ENCODE measurements around the gene IL19.
A peak's percentile ranks its signal among the peaks of the same experiment; 100 is the strongest.

Gene IL19, protein sequence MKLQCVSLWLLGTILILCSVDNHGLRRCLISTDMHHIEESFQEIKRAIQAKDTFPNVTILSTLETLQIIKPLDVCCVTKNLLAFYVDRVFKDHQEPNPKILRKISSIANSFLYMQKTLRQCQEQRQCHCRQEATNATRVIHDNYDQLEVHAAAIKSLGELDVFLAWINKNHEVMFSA

DNA sequence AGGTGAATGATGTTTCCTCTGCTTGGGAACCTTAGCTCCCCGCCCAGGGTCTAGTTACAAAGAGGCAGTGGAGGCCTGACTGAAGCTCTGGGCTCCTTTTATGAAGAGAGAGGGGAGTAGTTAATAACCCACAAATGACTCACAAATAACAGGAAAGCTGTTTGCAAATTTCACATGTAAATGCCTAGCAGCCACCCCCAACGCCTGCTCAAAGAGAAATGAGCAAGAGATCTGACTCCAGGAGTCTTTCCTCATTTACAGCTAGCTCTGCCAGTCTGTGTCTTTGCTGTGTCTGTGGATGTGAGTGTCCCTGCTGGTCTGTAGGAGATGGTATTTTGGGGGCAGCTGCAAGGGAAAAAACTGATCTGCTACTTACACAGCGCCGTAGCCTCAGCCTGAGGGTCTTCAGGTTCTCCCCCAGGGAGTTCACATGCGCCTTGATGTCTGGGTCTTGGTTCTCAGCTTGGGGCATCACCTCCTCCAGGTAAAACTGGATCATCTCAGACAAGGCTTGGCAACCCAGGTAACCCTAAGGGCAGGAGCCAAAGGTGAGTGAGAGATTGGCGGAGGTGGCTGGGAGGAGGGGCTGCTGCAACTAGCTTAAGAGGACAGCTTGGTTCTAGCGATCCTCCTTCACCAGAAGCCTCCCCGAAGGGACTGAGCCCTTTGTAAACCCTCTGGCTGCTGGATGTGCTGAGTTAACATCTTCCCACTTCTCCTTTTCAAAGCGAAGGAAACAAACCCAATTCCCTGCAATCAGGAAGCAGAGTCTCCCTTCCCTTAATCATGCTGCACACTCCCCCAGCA is at the start of gene IL19:
IL19 (plus strand) TSS at position 243 of the 807 bp plus-strand sequence. CDS start 65,890 bp downstream, outside the sequence.
- DNase-seq, result peak; percentile 30

DNA sequence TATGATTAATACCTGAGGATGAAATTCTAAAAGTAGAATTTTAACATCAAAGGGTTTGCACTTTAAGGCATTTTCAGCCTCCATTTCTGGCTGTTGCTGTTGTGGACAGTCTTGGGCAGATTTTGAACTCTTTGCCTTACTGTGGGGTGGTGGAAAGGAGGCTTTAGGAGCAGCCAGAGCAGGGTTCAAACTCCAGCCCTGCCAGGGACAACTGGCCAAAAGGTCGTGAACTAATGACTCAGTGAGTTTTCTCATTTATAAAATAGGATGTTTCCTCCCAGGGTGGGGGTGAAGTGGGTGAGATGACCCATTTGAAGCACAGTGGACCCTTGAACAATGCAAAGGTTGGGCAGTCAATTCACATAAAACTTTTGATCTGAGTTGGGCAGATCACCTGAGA is 49.1 kb upstream of the IL19 start:
- DNase-seq, result no peak

DNA sequence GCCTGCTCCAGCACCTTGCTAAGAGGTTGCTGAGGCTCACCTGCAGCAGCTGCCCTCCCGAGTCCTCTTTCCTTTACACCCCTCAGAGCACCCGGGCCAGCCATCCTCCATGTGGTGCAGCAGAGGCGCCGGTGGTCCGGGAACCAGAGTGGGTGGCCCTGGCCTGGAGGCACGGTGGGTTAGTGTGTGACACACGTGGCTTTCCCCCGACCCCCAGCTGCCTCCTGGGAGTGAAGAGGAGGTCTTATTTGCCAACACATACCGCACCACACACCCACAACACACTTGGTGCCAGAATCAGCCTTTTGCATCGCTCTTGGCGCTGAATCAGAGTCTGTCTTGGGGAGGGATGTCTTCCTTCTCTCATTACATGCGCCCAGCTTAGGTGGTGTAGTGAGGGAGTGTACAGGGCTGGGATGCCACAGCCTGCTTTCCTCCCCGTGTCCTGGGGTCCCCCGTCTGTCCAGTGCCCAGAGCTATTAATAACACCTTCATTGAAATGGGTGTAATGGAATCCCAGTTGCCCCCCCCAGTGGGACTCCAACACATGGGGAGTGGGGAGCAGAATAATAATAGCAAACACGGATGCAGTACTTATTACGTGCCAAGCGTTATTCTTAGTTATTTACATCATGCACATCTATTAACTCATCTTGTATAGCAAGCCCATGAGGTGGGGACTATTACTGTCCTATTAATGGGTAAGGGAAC is 47.7 kb upstream of the IL19 start:
- DNase-seq, result no peak

DNA sequence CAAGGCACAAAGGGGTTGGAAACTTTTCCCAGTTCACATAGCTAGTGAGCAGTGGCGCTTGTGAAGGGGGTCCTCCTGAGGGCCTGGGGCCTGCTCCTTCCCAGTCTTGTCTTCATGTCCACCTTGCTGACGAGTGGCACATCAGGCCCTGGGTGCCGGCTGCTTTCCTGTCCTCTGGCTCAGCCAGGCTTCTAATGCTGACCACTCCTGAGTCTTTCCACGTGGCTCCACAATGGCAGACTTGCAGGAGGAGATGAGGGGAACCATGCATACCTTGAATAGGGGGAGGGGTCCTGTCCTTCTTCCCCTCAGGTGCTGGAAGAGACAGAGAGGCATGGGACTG is 47.1 kb upstream of the IL19 start:
- DNase-seq, result no peak

DNA sequence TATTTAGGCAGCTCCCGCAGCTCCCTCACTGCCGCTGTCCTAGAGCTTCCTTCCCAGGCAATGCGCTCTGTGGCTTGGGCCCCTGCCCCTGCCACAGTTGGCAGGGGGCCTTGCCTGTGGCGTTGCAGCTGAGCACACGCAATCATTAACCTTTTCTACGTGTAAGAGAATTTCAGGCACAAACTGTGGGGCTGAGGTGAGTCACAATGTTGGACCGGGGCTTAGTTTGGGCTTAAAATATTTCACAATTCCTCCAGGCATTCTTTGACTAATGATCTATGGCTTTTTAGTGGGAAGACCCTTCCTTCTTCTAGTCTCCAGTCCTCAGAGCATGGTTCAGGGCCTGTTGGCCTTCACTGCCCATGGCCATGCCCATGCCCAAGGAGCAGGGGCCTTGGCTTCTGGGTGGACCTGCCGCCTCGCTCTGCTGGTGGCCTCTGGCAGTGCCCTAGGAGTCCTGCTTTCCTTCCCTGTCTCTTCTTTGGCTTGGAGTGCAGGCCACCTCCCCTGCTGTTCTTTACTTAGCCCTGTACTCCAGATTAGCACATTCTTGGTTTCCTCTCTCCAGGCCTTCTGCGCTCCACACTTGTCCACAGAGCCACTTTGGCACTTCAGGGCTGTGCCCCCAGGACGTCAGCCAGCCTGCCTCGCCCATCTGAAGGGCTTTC is 46.6 kb upstream of the IL19 start:
- no peak for DNase-seq

DNA sequence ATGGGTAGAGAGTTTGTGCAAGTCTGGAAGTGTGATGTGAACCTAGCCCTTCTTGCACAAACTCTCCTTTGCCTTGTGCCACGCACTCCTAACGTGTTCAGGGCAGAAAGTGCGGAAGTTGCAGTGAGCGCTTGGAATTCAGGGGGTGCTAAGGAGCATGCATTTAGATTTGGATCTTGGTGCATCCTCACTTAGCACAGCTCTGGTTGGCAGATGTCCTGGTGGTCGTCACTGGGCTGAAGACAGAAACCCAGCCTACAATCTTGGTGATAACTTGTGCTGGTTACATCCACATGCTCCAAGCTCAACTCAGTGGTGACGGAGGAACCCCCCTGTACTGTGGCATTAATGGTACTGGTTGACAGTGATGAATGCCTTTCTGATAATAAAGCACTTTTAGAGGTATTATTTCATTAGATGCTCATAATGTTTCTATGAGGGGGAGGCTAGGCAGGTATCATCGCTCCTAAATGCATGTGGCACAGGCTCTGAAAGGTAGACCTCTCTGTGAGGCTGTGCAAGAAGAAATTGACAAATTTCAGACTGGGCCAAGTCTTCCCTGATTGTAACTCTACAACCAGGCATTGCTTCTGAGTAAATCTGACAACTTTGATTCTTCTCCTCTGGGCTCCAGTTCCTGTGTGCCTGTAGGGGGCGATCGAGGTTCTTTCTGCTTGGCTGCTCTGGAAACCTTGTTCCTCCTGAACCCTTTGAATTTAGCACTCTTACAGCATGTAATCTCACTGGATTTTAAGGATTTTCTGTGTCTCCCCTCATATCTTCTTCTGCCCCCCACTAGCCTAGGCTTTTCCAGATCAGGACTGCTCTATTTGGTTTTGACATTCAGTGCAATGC is 45.2 kb upstream of the IL19 start:
- DNase-seq, result no peak

DNA sequence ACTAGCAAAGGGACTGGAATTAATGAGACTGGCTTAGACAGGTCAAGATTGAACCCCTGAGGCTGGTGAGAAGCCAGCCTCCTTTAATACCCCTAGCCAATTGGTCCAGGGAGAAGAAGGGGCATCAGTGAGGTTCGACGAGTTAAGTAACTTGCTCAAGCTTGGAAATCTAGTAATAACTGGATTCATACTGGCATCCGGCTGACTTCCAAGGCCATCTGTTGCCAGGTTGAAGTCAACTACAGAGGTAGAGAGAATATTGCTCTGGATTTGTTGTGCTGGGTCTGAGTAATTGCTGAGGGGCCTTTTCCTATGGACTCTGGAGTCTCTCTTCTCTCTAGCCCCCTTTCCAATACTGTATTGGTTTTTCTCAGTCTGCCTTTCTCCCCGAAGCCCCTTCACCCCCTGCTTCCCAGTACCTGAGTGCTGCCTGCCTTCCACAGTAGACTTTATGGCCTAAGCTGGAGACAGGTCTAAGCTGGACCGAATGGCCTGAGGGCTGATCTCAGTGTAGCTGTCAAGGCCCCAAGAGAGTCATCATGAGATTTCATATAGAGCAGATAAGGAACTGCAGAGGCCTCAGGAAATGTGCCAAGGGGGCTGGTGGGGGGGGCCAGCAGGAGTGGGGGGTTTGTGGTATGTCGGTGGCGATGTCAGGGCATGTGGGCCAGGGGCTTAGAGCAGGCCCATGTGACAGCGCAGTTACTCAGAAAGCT is 42.4 kb upstream of the IL19 start:
- DNase-seq, result no peak

DNA sequence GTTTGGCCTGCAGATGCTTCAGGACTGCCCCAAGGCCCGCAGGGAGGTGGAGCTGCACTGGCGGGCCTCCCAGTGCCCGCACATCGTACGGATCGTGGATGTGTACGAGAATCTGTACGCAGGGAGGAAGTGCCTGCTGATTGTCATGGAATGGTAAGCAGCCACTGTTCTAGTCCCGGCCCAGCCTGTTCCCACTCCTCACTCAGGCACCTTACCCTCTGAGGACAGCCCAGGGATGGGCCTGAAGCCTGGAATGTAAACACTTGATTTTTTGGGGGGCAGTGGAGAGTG is 41.9 kb upstream of the IL19 start:
- DNase-seq, result no peak

DNA sequence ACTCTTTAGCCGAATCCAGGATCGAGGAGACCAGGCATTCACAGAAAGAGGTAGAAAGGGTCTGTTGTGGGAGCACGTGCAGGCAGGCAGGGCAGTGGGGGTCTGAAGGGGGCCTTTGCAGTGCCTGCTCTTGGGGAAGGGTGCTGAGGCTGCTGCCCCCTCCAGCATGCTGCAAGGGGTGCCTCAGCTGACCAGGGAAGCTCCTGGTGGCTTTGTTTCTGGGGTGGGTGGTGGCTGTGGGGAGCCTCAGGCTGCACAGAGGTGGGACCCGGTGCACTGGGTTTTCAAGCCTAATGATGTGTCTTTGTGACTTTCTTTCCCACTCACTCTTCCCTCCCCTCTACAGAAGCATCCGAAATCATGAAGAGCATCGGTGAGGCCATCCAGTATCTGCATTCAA is 41.5 kb upstream of the IL19 start:
- no peak for DNase-seq

DNA sequence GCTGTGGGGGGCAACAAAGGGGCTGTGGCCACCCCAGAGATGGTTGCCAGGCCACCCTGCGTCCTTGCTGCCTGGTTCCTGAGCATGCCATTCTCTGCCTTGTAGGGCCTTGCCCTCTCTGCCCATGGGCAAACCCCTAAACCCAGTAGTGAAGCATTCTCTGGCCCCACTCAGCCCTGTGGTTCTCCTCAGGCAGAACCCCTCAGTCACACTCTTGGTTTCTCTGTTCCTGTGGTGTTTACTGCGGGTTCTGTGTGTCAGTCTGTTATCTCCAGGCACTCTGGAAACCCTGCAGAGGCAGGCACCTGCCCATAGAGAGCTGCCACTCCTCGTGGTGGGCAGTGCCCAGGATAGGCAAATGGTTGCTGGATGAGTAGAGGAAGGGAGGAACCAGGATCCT is 41.1 kb upstream of the IL19 start:
- no peak for DNase-seq

DNA sequence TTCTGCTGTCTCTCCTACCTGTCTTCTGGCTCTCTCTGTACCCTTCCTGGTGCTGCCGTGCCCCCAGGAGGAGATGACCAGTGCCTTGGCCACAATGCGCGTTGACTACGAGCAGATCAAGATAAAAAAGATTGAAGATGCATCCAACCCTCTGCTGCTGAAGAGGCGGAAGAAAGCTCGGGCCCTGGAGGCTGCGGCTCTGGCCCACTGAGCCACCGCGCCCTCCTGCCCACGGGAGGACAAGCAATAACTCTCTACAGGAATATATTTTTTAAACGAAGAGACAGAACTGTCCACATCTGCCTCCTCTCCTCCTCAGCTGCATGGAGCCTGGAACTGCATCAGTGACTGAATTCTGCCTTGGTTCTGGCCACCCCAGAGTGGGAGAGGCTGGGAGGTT is 38.1 kb upstream of the IL19 start:
- DNase-seq, result no peak

DNA sequence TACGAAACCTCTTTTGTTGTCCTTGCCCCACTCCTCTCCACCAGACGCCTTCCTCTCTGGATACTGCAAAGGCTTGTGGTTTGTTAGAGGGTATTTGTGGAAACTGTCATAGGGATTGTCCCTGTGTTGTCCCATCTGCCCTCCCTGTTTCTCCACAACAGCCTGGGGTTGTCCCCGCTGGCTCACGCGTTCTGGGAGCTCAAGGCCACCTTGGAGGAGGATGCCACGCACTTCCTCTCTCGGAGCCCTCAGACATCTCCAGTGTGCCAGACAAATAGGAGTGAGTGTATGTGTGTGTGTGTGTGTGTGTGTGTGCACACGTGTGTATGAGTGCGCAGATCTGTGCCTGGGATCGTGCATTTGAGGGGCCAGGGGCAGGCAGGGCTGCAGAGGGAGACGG is 37.6 kb upstream of the IL19 start:
- DNase-seq, result no peak

DNA sequence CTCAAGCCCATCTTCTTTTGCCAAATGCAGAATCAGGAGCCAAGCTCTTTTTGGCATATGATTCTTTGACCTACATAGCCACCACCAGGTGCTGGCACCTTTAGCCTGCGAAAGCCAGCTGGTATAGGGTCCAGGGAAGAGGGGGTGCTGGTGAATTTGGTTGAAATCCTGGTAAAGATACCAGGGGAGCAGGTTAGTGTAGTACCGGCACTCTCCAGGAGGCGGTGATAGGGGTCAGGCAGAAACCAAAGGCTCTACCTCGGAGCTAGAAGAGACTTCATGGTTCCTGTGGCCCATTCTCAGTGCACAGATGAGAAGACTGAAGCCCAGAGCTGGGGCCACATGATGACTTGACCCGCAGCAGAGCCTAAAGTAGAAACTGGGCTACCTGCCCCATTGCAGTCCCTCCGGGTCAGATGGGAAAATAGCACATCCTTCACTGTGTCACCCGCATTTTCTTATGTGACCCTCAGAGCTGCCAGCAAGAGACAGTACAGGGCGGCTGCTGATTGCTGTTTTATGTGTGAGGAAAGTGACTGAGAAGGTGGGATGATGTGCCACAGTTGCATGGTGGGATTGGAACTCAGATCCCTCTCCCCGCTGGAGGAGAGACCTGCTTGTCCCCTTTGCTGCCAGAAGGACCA is 36.0 kb upstream of the IL19 start:
- no peak for DNase-seq

DNA sequence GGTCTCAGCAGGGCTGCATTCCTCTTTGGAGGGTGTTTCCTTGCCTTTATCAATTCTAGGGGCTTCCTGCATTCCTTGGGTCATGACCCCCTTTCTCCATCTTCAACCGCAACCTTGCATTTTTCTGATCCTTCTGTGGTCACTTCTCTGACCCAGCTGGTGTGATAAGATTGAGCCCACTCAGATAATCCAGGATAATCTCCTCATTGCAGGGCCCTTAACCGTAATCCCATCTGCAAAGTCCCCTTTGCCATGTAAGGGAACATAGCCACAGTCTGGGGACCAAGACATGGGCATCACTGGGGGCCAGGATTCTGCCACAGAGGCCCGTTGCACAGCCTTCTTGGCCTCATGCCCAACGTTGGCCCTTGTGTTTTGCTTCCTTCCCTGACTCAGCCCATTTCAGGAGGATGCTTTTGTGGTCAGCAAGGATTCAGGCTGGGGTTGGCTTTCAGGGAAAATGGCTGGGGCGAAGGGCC is 35.0 kb upstream of the IL19 start:
- no peak for DNase-seq

DNA sequence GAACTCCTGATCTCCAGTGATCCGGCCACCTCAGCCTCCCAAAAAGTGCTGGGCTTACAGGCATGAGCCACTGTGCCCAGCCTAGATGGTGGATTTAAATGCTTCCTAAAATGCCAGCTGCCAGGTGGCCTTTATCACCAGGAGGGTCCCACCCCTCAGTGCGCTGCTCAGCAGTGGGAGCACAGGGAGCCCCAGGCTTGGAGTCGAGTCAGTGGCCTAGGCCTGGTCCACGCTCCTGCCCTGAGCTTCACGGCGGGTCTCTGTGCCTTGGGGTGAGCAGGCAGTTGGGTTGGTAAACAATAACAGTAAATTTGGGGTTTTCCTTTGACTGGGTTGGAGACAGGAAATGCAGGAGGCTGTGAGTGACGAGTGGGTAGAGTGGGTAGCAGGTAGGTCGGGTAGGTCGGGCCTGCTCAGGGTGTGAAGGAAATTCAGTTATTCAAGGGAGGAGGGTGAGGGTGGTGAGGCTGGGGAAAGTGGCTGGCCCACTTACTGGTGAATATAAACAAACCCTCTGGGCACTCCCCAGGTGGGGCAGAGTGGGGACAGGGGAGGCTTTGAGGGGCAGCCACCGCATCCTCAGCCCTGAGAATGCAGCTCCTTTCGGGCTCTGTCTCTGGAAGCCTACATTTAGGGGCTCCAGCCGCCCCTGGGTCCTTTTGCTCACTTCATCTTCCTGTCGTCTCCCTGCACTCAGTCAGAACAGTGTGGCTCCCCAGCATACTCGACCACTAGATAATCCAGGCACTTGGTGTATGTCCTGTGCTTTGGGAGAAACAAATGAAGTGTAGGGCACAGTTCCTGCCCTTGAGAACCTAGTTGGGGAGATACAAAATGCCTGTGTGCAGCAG is 33.5 kb upstream of the IL19 start:
- DNase-seq, result no peak

DNA sequence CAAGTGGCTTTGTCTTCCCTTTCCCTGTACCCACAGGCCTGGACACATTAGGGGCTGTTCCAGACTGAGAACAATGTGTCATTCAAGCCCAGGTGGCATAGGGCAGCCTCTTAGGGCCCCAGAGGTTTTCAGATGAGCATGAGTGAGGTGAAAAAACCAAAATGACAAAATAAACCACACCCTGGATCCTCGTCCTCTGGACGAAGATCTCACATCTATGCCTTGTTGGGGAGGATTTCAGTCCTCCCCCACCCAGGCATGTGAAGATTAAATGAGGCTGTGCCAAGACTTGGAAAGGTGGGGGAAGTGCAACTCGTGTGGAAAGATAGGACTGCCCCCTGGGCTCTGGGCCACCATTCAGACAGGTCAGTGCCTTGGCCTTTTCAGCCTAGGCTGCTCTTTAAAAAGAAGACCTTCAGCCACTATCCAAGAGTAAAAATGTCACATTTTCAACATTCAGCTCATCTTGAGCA is 32.8 kb upstream of the IL19 start:
- DNase-seq, result no peak

DNA sequence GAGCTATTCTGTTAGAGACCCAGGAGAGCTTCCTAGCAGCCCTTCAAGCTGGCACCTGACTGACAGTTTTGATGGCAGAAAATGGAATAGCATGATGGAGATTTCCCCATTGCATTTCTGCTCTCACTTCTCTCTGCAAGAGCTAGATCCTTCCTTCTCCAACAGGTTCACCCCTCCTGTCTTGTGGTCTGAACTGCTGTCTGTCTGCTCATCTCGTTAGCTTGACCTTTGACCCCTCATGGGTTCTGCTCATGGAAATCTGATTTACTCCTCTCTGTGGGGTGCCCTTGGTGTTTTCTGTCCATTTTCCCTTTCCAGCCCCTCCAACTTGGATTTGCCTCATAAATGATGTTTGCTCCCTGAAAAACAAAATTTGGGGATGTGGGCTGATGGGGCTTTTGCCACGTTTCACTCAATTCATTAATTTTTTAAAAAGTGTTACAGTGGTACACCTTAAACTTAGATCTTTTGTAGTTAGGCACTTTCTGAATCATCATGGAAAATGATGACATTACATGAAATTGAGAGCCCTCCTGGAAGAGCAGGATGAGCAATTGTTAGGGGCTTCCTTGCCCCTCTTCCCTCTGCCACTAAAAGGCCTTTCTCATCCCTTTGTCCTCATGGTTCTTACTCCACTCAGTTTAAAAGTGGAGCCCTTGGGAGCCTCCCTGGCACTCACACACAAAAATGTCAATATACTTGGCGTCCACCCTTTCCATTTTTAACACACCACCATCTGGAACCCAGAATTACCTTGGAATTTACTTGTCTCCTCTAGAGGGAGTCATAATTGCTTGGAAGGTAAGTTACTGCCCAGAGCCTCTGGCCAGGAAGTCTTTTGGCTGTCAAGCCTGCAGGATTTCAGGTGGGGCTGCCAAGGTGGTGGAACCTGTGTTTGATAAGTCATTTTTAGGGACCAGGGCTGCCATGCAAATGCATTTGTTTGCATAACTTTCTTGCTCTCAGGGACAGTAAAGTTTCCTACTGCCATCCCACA is 31.9 kb upstream of the IL19 start:
- no peak for DNase-seq

DNA sequence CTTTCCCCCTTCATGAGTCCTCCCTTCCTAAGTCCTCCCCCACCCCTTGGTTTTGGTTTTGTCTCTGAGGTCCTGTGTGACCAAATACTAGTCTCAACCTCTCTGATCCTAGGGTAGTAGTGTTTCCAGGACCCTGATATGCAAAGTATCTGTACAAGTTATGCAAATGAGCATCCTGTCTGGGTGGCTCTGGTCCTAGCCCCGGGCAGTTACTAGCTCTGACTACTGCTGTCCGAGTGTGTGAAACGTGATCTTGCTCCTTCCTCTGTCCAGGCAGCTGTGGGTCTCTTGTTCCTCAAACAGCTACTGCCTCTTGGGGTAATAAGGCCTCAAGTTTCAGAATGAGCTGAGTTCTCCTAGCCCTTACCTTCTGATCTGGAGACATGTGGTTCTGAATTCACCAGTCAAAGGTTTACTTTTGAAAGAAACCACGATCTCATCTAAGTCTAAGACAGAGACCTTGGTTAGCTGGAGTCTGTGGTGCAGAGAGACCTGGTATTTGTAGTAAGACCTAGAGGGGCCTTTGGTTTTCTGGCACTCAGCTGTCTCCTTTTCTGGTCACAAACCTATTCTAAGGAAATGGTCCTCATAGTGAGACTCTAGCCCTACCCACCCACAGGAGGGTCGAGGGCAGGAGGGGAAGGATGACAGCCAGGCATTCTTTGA is 31.0 kb upstream of the IL19 start:
- DNase-seq, result no peak
